PC-3 (cell line): ENCODE data around the gene DDX54. TPM values are rescaled to one million over a fixed set of nuclear protein-coding genes. Genes with fewer than 3 reads are reported as not detected.

Source experiments
- ATAC-seq: fragments of 200-7000 bp; cut with Tn5 transposase; 2 replicates; pipeline ENCODE4 v1.9.1; 2020; ENCODE audit warnings: mild to moderate bottlenecking, moderate library complexity
- BruUV-seq: library from RNA; stranded (reverse); fragments of 400-500 nt; replicated peaks from 2 replicates; lab custom pipeline; 2021; lab: Mats Ljungman, UMichigan
- CTCF ChIA-PET: fragments of 300-600 bp; sonication (Branson Sonifier 250); formaldehyde crosslinking; loops from one replicate; lab custom pipeline; 2022; ENCODE audit warnings: antibody characterized with exemption; lab: Charles Lee
- POLR2A ChIA-PET: fragments of 300-600 bp; sonication (Branson Sonifier 250); formaldehyde crosslinking; loops from one replicate; lab custom pipeline; 2022; ENCODE audit warnings: antibody characterized with exemption; ENCODE audit not compliant: unreplicated experiment; lab: Charles Lee
- DNase-seq: peaks from one replicate; pipeline ENCODE4 v3.0.0-alpha.2; 2015
- H2AFZ ChIP-seq: fragments of 300-600 bp; sonication (generic); 2 replicates; pipeline ENCODE4 v1.6.0; 2016; ENCODE audit warnings: antibody characterized with exemption, low read length
- H3F3A ChIP-seq: fragments of 300-600 bp; sonication (generic); one replicate; pipeline ENCODE4 v1.6.0; 2017; ENCODE audit warnings: antibody characterized with exemption, low read length, control low read depth, mild to moderate bottlenecking; ENCODE audit not compliant: unreplicated experiment
- H3K27ac ChIP-seq: fragments of 300-600 bp; sonication (generic); 2 replicates; pipeline ENCODE4 v1.5.1; 2016; ENCODE audit warnings: mild to moderate bottlenecking, low read length
- H3K27me3 ChIP-seq: fragments of 300-600 bp; sonication (generic); 2 replicates; pipeline ENCODE4 v1.6.1; 2016; ENCODE audit warnings: low read length, mixed read lengths
- H3K36me3 ChIP-seq: fragments of 300-600 bp; sonication (generic); 2 replicates; pipeline ENCODE4 v1.6.1; 2016; ENCODE audit warnings: low read depth, mixed run types, low read length, mixed read lengths
- H3K4me1 ChIP-seq: fragments of 300-600 bp; sonication (generic); 2 replicates; pipeline ENCODE4 v1.5.1; 2016; ENCODE audit warnings: low read length; ENCODE audit not compliant: insufficient read depth
- H3K4me2 ChIP-seq: fragments of 300-600 bp; sonication (generic); 2 replicates; pipeline ENCODE4 v1.6.0; 2016; ENCODE audit warnings: low read length
- H3K4me3 ChIP-seq: fragments of 300-600 bp; sonication (generic); 2 replicates; pipeline ENCODE4 v1.5.1; 2016; ENCODE audit warnings: mild to moderate bottlenecking, low read length, mixed read lengths
- H3K79me2 ChIP-seq: fragments of 300-600 bp; sonication (generic); 2 replicates; pipeline ENCODE4 v1.6.1; 2017; ENCODE audit warnings: low read length, mixed read lengths
- H3K9ac ChIP-seq: fragments of 300-600 bp; sonication (generic); 2 replicates; pipeline ENCODE4 v1.6.0; 2016; ENCODE audit warnings: mild to moderate bottlenecking, low read length
- H3K9me2 ChIP-seq: fragments of 300-600 bp; sonication (generic); replicated peaks from 2 replicates; pipeline ENCODE4 v1.6.1; 2016; ENCODE audit warnings: mixed run types, low read length, mixed read lengths
- H3K9me3 ChIP-seq: fragments of 300-600 bp; sonication (generic); 2 replicates; pipeline ENCODE4 v1.6.1; 2016; ENCODE audit warnings: low read length, mixed read lengths
- H4K20me1 ChIP-seq: fragments of 300-600 bp; sonication (generic); 2 replicates; pipeline ENCODE4 v1.6.1; 2016; ENCODE audit warnings: low read length, mixed read lengths
- EZH2 ChIP-seq: fragments of 300-600 bp; sonication (generic); IDR thresholded peaks from one replicate; pipeline ENCODE4 v1.6.1; 2017; ENCODE audit warnings: antibody characterized with exemption, mild to moderate bottlenecking, low read length; ENCODE audit not compliant: unreplicated experiment
- EZH2phosphoT487 ChIP-seq: fragments of 300-600 bp; sonication (generic); IDR thresholded peaks from 2 replicates; pipeline ENCODE4 v1.6.1; 2018; ENCODE audit warnings: mild to moderate bottlenecking, antibody characterized with exemption, low read length, borderline replicate concordance
- intact Hi-C: fragments of 100-400 bp; cut with micrococcal nuclease; formaldehyde crosslinking; loops from 2 replicates; pipeline ENCODE4 v1.9.0; 2023
- total RNA-seq: library from RNA; depleted of rRNA; stranded (reverse); fragments of >200 nt; gene quantifications from 2 replicates; pipeline ENCODE4 v1.2.3, GENCODE V29; 2014
- TF ChIP-seq, protein P1 (sequence below): fragments of 300-600 bp; sonication (generic); conservative IDR thresholded peaks from 2 replicates; pipeline ENCODE4 v1.5.1; 2017; ENCODE audit warnings: antibody characterized with exemption, low read depth, mild to moderate bottlenecking, low read length

Gene DDX54
- total RNA-seq, 1 experiment from 2014 or later = 158 TPM

DNA sequence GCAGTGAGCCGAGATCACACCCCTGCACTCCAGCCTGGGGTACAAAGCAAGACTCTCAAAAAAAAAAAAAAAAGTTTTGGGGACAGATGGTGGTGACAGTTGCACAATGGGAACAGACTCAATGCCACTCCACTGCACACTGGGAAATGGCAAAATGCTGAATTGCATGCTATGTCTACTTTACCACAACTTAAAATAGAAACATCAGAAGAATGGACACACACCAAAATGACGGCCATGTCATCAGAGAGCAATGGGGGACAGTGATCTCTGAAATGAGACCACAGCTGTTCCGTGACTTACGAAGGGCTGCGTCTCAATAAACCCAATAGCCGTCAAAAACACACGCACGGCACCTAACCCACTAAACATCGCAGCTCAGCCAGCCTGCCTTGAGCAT is 13.7 kb downstream of the DDX54 start:
- H3K9me2 ChIP-seq = no peaks in the 10 kb centered on the region
- H3K27me3 ChIP-seq = no peaks in the 10 kb centered on the region
- BruUV-seq = no TSS peak
- ChIA-PET CTCF (no interaction called here), POLR2A (interaction anchor here (0.6 kb wide), 1 partner anchor 1341 kb away, joined by 4 read pairs; no protein-coding TSS in a partner anchor)
- H3K9me3 ChIP-seq = no peaks in the 10 kb centered on the region
- TF ChIP-seq, protein P1, sequence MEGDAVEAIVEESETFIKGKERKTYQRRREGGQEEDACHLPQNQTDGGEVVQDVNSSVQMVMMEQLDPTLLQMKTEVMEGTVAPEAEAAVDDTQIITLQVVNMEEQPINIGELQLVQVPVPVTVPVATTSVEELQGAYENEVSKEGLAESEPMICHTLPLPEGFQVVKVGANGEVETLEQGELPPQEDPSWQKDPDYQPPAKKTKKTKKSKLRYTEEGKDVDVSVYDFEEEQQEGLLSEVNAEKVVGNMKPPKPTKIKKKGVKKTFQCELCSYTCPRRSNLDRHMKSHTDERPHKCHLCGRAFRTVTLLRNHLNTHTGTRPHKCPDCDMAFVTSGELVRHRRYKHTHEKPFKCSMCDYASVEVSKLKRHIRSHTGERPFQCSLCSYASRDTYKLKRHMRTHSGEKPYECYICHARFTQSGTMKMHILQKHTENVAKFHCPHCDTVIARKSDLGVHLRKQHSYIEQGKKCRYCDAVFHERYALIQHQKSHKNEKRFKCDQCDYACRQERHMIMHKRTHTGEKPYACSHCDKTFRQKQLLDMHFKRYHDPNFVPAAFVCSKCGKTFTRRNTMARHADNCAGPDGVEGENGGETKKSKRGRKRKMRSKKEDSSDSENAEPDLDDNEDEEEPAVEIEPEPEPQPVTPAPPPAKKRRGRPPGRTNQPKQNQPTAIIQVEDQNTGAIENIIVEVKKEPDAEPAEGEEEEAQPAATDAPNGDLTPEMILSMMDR = no peak
- TF ChIP-seq EZH2 (no peak), EZH2phosphoT487 (no peak)
- DNase-seq (no peak), ATAC-seq (no peak)
- H3K27ac ChIP-seq = no peak overlapping the region
- H3K36me3 ChIP-seq = peaks cover 75% of the 10 kb centered on the region
- H3F3A ChIP-seq = no peaks in the 10 kb centered on the region
- intact Hi-C loops = no loop called here
- H3K79me2 ChIP-seq = no peaks in the 10 kb centered on the region
- H4K20me1 ChIP-seq = 0 out of 2 replicates have a peak, but pooled peaks cover 4% of the 10 kb centered on the region
- H3K4me2 ChIP-seq = no peak overlapping the region
- H2AFZ ChIP-seq = no peak overlapping the region
- no peak overlapping the region for H3K9ac ChIP-seq
- H3K4me3 ChIP-seq = no peak overlapping the region
- H3K4me1 ChIP-seq = no peaks in the 10 kb centered on the region

DNA sequence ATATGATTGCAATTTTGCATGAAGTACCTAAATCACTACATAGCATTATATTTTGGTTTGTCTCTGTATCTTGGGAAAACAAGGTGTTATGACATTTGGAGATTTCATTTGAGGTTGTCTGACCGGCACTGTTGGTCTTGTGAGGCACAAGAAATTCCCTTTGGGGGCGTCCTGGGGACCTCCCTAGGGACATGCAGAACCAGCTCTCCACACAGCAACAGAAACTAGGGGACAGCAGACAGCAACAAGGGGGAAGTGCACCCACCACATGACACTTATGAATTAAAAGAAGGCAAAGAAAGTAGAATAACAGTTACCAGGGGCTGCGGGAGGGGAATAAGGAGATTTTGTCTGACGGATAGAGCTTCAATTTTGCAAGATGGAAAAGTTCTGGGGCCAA is 14.4 kb downstream of the DDX54 start:
- Histone ChIP-seq H3K4me2 (no peak overlapping the region), H3F3A (no peaks in the 10 kb centered on the region)

DNA sequence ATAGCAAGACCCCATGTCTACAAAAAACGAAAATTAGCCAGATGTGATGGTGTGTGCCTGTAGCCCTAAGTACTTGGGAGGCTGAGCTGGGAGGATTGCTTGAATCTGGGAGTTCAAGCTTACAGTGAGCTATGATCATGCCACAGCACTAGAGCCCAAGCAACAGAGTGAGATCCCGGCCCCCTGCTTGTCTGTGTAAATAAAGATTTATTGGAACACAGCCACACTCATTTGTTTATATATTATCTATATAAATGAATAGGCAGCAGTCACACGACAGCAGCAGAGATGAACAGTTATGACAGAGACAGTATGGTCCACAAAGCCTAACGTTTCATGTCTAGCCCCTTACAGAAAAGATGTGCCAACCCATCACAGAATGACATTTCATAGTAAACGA is 14.8 kb downstream of the DDX54 start:
- no peak for TF ChIP-seq EZH2phosphoT487
- no peak for TF ChIP-seq EZH2
- TF ChIP-seq, protein P1 = no peak
- no peaks in the 10 kb centered on the region for H3K9me2 ChIP-seq
- ChIA-PET CTCF (no interaction called here), POLR2A (interaction anchor here (0.5 kb wide), 1 partner anchor 124 kb away, joined by 5 read pairs; no protein-coding TSS in a partner anchor)
- H3K9me3 ChIP-seq = no peaks in the 10 kb centered on the region
- no peaks in the 10 kb centered on the region for H3K79me2 ChIP-seq
- peaks cover 85% of the 10 kb centered on the region for H3K36me3 ChIP-seq
- H2AFZ ChIP-seq = no peak overlapping the region
- H3K27me3 ChIP-seq = no peaks in the 10 kb centered on the region
- no peak overlapping the region for H3K4me3 ChIP-seq
- no peak overlapping the region for H3K27ac ChIP-seq
- intact Hi-C loops = no loop called here
- no peak overlapping the region for H3K9ac ChIP-seq
- H3K4me2 ChIP-seq = no peak overlapping the region
- H4K20me1 ChIP-seq = 0 out of 2 replicates have a peak, but pooled peaks cover 4% of the 10 kb centered on the region
- ATAC-seq = no peak
- BruUV-seq = no TSS peak
- H3K4me1 ChIP-seq = no peaks in the 10 kb centered on the region
- no peaks in the 10 kb centered on the region for H3F3A ChIP-seq
- no peak for DNase-seq

More for the DNA sequence above, 14.4 kb downstream of the DDX54 start:
- ChIA-PET POLR2A (interaction anchor here (0.6 kb wide), 1 partner anchor 1342 kb away, joined by 4 read pairs; no protein-coding TSS in a partner anchor), CTCF (no interaction called here)
- no TSS peak for BruUV-seq
- intact Hi-C loops = no loop called here
- no peaks in the 10 kb centered on the region for H3K27me3 ChIP-seq
- H4K20me1 ChIP-seq = 0 out of 2 replicates have a peak, but pooled peaks cover 4% of the 10 kb centered on the region
- no peak overlapping the region for H3K9ac ChIP-seq
- no peaks in the 10 kb centered on the region for H3K79me2 ChIP-seq
- H3K9me2 ChIP-seq = no peaks in the 10 kb centered on the region
- ATAC-seq (no peak), DNase-seq (no peak)
- H3K4me3 ChIP-seq = no peak overlapping the region
- TF ChIP-seq, protein P1 = no peak
- TF ChIP-seq EZH2phosphoT487 = no peak
- TF ChIP-seq EZH2 = no peak
- peaks cover 80% of the 10 kb centered on the region for H3K36me3 ChIP-seq
- H3K9me3 ChIP-seq = no peaks in the 10 kb centered on the region
- H3K27ac ChIP-seq = no peak overlapping the region
- H3K4me1 ChIP-seq = no peaks in the 10 kb centered on the region
- H2AFZ ChIP-seq = no peak overlapping the region
